Progenitor cell of endocrine pancreas (in vitro differentiated cells): ENCODE data around the gene DNAJC11. TPM values are rescaled to one million over a fixed set of nuclear protein-coding genes. Genes with fewer than 3 reads are reported as not detected.

Experiments
- DNase-seq: peaks from one replicate; pipeline ENCODE4 v3.0.0; 2021; ENCODE audit warnings: low spot score; ENCODE audit not compliant: unreplicated experiment
- H3K27ac Mint-ChIP-seq: 2 replicates; pipeline ENCODE4 v1.8.0; 2021; ENCODE audit warnings: mild to moderate bottlenecking, moderate library complexity, mixed read lengths
- H3K27me3 Mint-ChIP-seq: 2 replicates; pipeline ENCODE4 v1.8.0; 2021; ENCODE audit warnings: mixed read lengths
- H3K36me3 Mint-ChIP-seq: 2 replicates; pipeline ENCODE4 v1.8.0; 2022; ENCODE audit warnings: mixed read lengths; ENCODE audit not compliant: insufficient read depth
- H3K4me1 Mint-ChIP-seq: 2 replicates; pipeline ENCODE4 v1.8.0; 2021; ENCODE audit warnings: low read depth, mixed read lengths
- H3K4me3 Mint-ChIP-seq: 2 replicates; pipeline ENCODE4 v1.8.0; 2021; ENCODE audit warnings: low read depth, mild to moderate bottlenecking, moderate library complexity, mixed read lengths
- H3K9me3 Mint-ChIP-seq: 2 replicates; pipeline ENCODE4 v1.8.0; 2021; ENCODE audit warnings: low read depth, mixed read lengths
- total RNA-seq: library from RNA; stranded (reverse); gene quantifications from 2 replicates; pipeline ENCODE4 v1.2.1, GENCODE V29; 2021
- TF ChIP-seq, protein P1 (sequence below): fragments of 200-600 bp; sonication (generic); IDR thresholded peaks from one replicate; pipeline ENCODE4 v1.5.0; 2021; ENCODE audit warnings: antibody characterized with exemption, mild to moderate bottlenecking; ENCODE audit not compliant: unreplicated experiment

The DNAJC11 gene
- total RNA-seq, 1 donor from 2014 or later, result 65.8 TPM

DNA sequence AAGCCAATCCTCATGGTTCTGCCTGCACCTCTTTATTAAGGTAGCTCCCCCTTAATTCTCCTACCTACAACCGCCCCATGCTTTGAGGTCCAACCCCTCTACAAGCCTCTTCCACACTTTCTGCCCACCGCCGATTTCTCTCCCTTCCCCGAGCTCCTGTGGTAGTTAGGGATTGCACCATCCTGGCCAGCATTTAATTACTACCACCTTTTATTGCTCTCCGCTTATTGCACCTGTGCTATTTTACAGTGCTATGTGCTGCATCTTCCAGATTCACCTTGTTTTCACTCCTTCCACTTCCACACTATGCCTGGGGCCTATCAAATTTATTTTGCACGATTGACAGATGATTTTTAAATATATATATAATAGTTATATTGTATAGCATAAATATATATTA, 29.3 kb upstream of the DNAJC11 start:
- H3K36me3 Mint-ChIP-seq, result no peaks in the 10 kb centered on the region
- H3K4me3 Mint-ChIP-seq, result no peak overlapping the region

DNA sequence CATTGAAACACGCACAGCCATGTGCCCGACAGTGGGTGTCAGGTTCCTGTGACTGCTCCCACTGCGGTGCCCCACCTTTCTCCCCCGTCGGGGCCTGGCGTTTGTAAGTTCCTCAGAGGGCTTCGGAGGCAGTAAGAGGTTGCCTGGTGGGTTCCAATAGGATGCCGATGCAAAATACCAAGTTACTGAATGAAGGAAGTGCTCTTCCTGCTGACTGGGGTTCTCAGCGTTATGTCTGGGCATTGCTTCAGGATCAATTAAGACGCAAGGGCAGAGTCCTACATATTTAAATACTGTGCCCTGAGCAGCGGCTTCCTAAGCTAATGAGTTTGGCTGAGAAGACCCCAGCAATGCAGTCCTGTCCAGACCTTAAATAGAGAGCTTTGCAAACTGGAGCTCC, 28.9 kb upstream of the DNAJC11 start:
- H3K9me3 Mint-ChIP-seq, result no peaks in the 10 kb centered on the region
- H3K4me3 Mint-ChIP-seq, result no peak overlapping the region
- TF ChIP-seq, protein P1, sequence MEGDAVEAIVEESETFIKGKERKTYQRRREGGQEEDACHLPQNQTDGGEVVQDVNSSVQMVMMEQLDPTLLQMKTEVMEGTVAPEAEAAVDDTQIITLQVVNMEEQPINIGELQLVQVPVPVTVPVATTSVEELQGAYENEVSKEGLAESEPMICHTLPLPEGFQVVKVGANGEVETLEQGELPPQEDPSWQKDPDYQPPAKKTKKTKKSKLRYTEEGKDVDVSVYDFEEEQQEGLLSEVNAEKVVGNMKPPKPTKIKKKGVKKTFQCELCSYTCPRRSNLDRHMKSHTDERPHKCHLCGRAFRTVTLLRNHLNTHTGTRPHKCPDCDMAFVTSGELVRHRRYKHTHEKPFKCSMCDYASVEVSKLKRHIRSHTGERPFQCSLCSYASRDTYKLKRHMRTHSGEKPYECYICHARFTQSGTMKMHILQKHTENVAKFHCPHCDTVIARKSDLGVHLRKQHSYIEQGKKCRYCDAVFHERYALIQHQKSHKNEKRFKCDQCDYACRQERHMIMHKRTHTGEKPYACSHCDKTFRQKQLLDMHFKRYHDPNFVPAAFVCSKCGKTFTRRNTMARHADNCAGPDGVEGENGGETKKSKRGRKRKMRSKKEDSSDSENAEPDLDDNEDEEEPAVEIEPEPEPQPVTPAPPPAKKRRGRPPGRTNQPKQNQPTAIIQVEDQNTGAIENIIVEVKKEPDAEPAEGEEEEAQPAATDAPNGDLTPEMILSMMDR, result no peak
- no peaks in the 10 kb centered on the region for H3K36me3 Mint-ChIP-seq
- no peak overlapping the region for H3K27ac Mint-ChIP-seq
- DNase-seq, result no peak
- no peaks in the 10 kb centered on the region for H3K4me1 Mint-ChIP-seq
- H3K27me3 Mint-ChIP-seq, result peaks cover 24% of the 10 kb centered on the region

More for the DNA sequence above, 29.3 kb upstream of the DNAJC11 start:
- no peaks in the 10 kb centered on the region for H3K4me1 Mint-ChIP-seq
- H3K27ac Mint-ChIP-seq, result no peak overlapping the region
- no peaks in the 10 kb centered on the region for H3K9me3 Mint-ChIP-seq
- TF ChIP-seq, protein P1, result no peak
- H3K27me3 Mint-ChIP-seq, result peaks cover 26% of the 10 kb centered on the region
- DNase-seq, result no peak

DNA sequence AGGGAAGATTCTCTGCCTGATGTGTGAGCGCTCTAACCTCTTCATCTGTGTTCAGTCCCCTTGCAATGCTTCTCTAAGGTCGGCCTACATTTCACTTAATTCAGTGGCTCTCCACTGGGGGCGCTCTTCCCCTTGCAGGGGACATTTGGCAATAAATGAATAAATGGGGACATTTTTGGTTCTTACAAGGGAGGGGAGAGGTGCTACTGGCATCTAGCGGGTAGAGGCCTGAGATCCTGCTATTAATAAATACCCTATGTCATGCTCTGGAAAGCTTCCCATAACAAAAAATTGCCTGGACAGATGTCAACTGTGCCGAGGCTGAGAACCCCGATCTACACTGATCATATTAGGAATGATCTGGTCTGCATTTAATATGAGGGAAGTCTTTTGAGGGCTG, 25.9 kb upstream of the DNAJC11 start:
- H3K4me3 Mint-ChIP-seq, result no peak overlapping the region
- H3K27me3 Mint-ChIP-seq, result peaks cover 30% of the 10 kb centered on the region
- H3K4me1 Mint-ChIP-seq, result no peaks in the 10 kb centered on the region
- TF ChIP-seq, protein P1, result peak; percentile 92
- peak; percentile 44 for DNase-seq
- H3K36me3 Mint-ChIP-seq, result no peaks in the 10 kb centered on the region
- no peaks in the 10 kb centered on the region for H3K9me3 Mint-ChIP-seq
- no peak overlapping the region for H3K27ac Mint-ChIP-seq

DNA sequence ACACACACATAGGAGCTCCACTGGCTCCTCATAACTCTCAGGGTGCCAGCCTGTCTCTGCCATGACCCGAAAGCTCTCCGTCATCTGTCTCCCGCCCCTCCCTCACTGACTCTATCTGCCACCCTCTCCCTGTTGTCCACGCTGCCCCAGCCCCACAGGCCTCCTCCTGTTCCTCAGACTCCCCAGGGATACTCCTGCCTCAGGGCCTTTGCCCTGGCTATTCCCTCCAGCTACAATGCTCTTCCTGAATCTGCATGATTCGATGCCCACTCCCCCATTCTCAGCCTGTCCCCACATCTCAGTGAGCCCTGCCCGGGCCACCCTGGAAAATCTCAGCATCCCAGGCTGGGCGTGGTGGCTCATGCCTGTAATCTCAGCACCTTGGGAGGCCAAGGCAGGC, 24.6 kb upstream of the DNAJC11 start:
- no peaks in the 10 kb centered on the region for H3K4me1 Mint-ChIP-seq
- no peak for DNase-seq
- H3K36me3 Mint-ChIP-seq, result no peaks in the 10 kb centered on the region
- no peak overlapping the region for H3K4me3 Mint-ChIP-seq
- H3K9me3 Mint-ChIP-seq, result no peaks in the 10 kb centered on the region
- TF ChIP-seq, protein P1, result no peak
- H3K27ac Mint-ChIP-seq, result no peak overlapping the region
- H3K27me3 Mint-ChIP-seq, result peaks cover 24% of the 10 kb centered on the region

DNA sequence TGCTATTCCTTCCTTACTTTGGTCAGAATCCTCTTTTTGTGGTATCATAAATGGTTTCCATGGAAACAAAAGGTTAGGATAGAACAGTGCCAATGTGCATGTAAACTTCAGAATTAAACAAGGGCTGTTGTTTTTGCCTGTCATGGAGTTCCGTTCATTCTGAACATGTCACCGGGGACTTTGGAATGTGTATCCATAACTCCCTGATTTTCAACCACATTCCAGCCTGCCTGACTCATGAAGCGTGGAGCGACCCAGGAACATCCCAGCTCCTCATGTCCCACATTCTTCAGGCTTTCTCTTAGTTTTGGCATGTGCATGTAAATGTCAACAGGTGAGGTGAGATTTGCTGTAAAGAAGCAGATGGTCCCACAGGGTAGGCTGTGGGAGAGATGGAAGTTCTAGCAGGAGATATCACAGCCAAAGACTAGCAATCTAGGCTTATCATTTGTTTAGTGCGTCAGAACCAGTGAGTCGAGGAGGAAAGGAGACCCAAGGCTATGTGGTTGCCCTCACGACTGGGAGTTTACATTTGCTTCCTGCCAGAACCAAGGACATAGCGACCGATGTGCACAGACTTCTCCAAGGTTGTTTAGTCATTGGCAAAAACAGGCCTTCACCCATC, 23.0 kb upstream of the DNAJC11 start:
- H3K36me3 Mint-ChIP-seq, result no peaks in the 10 kb centered on the region
- no peaks in the 10 kb centered on the region for H3K4me1 Mint-ChIP-seq
- H3K27ac Mint-ChIP-seq, result no peak overlapping the region
- DNase-seq, result no peak
- no peaks in the 10 kb centered on the region for H3K9me3 Mint-ChIP-seq
- TF ChIP-seq, protein P1, result no peak
- H3K4me3 Mint-ChIP-seq, result no peak overlapping the region
- peaks cover 12% of the 10 kb centered on the region for H3K27me3 Mint-ChIP-seq
